Left forelimb (tissue), 1 donor: Measurements from ENCODE around the gene NAA60.

ENCODE experiments used
- DNase-seq: peaks from one replicate; pipeline ENCODE4 v3.0.0-alpha.2; 2018; ENCODE audit warnings: low spot score

The NAA60 gene

GRCh38 chr16:3443108-3444031, at the start of gene NAA60, which contains the start of gene ZNF597:
Gene NAA60 (plus strand): TSS chr16:3443680. CDS start chr16:3476228, 32,548 bp downstream.
Gene ZNF597 (minus strand): TSS chr16:3443504. CDS start chr16:3443153, 351 bp downstream.
- peak; percentile 83 for DNase-seq

- DNase-seq, result no peak
Observed at GRCh38 chr16:3400446-3400778, 43.1 kb upstream of the NAA60 start.

- DNase-seq, result peak; percentile 98
Observed at GRCh38 chr16:3400779-3401688, 42.4 kb upstream of the NAA60 start, which contains the start of the genes ZNF174 and ZSCAN32. Gene ZNF174 (plus strand): TSS chr16:3401215. CDS start chr16:3402005, 790 bp downstream. Gene ZSCAN32 (minus strand): TSS chr16:3401004. CDS start chr16:3397557, 3,447 bp downstream.

- no peak for DNase-seq
Observed at GRCh38 chr16:3401719-3402397, 41.6 kb upstream of the NAA60 start.

- no peak for DNase-seq
Observed at GRCh38 chr16:3408561-3409197, 34.8 kb upstream of the NAA60 start.

- no peak for DNase-seq
Observed at GRCh38 chr16:3413730-3414379, 29.6 kb upstream of the NAA60 start.

- DNase-seq, result no peak
Observed at GRCh38 chr16:3431779-3432219, 11.7 kb upstream of the NAA60 start.

GRCh38 chr16:3434373-3434772, 9.1 kb upstream of the NAA60 start:
- DNase-seq, result no peak

GRCh38 chr16:3439637-3440036, 3.8 kb upstream of the NAA60 start:
- DNase-seq, result no peak

GRCh38 chr16:3444032-3444388, 530 bp downstream of the NAA60 start:
- no peak for DNase-seq

- DNase-seq, result no peak
Observed at GRCh38 chr16:3454093-3454492, 10.6 kb downstream of the NAA60 start.

GRCh38 chr16:3454631-3455147, 11.2 kb downstream of the NAA60 start:
- no peak for DNase-seq

GRCh38 chr16:3457434-3458252, 14.2 kb downstream of the NAA60 start:
- DNase-seq, result peak; percentile 94

- no peak for DNase-seq
Observed at GRCh38 chr16:3458278-3458851, 14.9 kb downstream of the NAA60 start.

- no peak for DNase-seq
Observed at GRCh38 chr16:3458852-3459361, 15.4 kb downstream of the NAA60 start.

GRCh38 chr16:3459401-3460090, 16.1 kb downstream of the NAA60 start:
- no peak for DNase-seq

- no peak for DNase-seq
Observed at GRCh38 chr16:3460121-3460520, 16.6 kb downstream of the NAA60 start.

GRCh38 chr16:3460585-3460984, 17.1 kb downstream of the NAA60 start:
- DNase-seq, result no peak

- no peak for DNase-seq
Observed at GRCh38 chr16:3461151-3461550, 17.7 kb downstream of the NAA60 start.
